PC-9 (cell line): ENCODE data around the gene SMURF1.

Source experiments
- EZH2 ChIP-seq: fragments of 200-600 bp; sonication (generic); IDR thresholded peaks from 2 replicates; pipeline ENCODE4 v1.8.0; 2017; ENCODE audit warnings: antibody characterized with exemption, low read depth
- TF ChIP-seq, protein P1 (sequence below): fragments of 200-600 bp; sonication (generic); conservative IDR thresholded peaks from 2 replicates; pipeline ENCODE4 v1.6.1; 2017; ENCODE audit warnings: mixed run types, antibody characterized with exemption, mild to moderate bottlenecking, moderate library complexity

GRCh38 chr7:99126921-99127553 is 16.9 kb downstream of the SMURF1 start:
- TF ChIP-seq, protein P1, sequence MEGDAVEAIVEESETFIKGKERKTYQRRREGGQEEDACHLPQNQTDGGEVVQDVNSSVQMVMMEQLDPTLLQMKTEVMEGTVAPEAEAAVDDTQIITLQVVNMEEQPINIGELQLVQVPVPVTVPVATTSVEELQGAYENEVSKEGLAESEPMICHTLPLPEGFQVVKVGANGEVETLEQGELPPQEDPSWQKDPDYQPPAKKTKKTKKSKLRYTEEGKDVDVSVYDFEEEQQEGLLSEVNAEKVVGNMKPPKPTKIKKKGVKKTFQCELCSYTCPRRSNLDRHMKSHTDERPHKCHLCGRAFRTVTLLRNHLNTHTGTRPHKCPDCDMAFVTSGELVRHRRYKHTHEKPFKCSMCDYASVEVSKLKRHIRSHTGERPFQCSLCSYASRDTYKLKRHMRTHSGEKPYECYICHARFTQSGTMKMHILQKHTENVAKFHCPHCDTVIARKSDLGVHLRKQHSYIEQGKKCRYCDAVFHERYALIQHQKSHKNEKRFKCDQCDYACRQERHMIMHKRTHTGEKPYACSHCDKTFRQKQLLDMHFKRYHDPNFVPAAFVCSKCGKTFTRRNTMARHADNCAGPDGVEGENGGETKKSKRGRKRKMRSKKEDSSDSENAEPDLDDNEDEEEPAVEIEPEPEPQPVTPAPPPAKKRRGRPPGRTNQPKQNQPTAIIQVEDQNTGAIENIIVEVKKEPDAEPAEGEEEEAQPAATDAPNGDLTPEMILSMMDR, result no peak
- TF ChIP-seq EZH2, result no peak
